Caco-2 (cell line): Measurements from ENCODE around the gene WBP1L. TPM values are rescaled to one million over a fixed set of nuclear protein-coding genes. Genes with fewer than 3 reads are reported as not detected.

Experiments
- BruUV-seq: library from RNA; stranded (reverse); fragments of 400-500 nt; replicated peaks from 2 replicates; lab custom pipeline; 2021; lab: Mats Ljungman, UMichigan
- CTCF ChIA-PET: fragments of 300-600 bp; sonication (Branson Sonifier 250); formaldehyde crosslinking; loops from one replicate; lab custom pipeline; 2022; ENCODE audit warnings: antibody characterized with exemption; lab: Charles Lee
- POLR2A ChIA-PET: fragments of 300-600 bp; sonication (Branson Sonifier 250); formaldehyde crosslinking; loops from one replicate; lab custom pipeline; 2022; ENCODE audit warnings: antibody characterized with exemption; lab: Charles Lee
- DNase-seq, 2 experiments: peaks; one replicate each; pipeline versions ENCODE4 v3.0.0 to v3.0.0-alpha.2; 2020 to 2022
- H3K27me3 ChIP-seq: replicated peaks from 2 replicates; pipeline ENCODE4 v1.6.0; 2011; ENCODE audit warnings: low read length; ENCODE audit not compliant: control insufficient read depth, insufficient read depth
- H3K36me3 ChIP-seq: 2 replicates; pipeline ENCODE4 v1.5.1; 2011; ENCODE audit warnings: low read length; ENCODE audit not compliant: control insufficient read depth, insufficient read depth
- H3K4me1 ChIP-seq: fragments of 250-450 bp; sonication (Bioruptor Pico); 2 replicates; pipeline ENCODE4 v1.5.1; 2020; ENCODE audit warnings: mild to moderate bottlenecking
- H3K4me3 ChIP-seq: 2 replicates; pipeline ENCODE4 v1.5.1; 2011; ENCODE audit warnings: low read depth, mild to moderate bottlenecking, control low read depth, low read length
- H3K9me3 ChIP-seq: fragments of 250-450 bp; sonication (Bioruptor Pico); 2 replicates; pipeline ENCODE4 v1.5.1; 2020; ENCODE audit warnings: mild to moderate bottlenecking, moderate library complexity
- H3K27ac Mint-ChIP-seq: one replicate; pipeline ENCODE4 v1.8.0; 2022; ENCODE audit warnings: mixed read lengths; ENCODE audit not compliant: unreplicated experiment
- H3K27me3 Mint-ChIP-seq: one replicate; pipeline ENCODE4 v1.8.0; 2022; ENCODE audit warnings: mixed read lengths; ENCODE audit not compliant: insufficient read depth, unreplicated experiment
- H3K36me3 Mint-ChIP-seq: one replicate; pipeline ENCODE4 v1.8.0; 2022; ENCODE audit warnings: mild to moderate bottlenecking, mixed read lengths; ENCODE audit not compliant: insufficient read depth, unreplicated experiment
- H3K4me1 Mint-ChIP-seq: one replicate; pipeline ENCODE4 v1.8.0; 2022; ENCODE audit warnings: low read depth, mixed read lengths; ENCODE audit not compliant: unreplicated experiment
- H3K4me3 Mint-ChIP-seq: one replicate; pipeline ENCODE4 v1.8.0; 2022; ENCODE audit warnings: mild to moderate bottlenecking, moderate library complexity, mixed read lengths; ENCODE audit not compliant: unreplicated experiment
- H3K9me3 Mint-ChIP-seq: one replicate; pipeline ENCODE4 v1.8.0; 2022; ENCODE audit warnings: mixed read lengths; ENCODE audit not compliant: unreplicated experiment
- intact Hi-C: fragments of 100-400 bp; cut with micrococcal nuclease; formaldehyde crosslinking; loops from one replicate; pipeline ENCODE4 v1.10.0; 2022; ENCODE audit not compliant: unreplicated experiment
- total RNA-seq: library from RNA; stranded (reverse); gene quantifications from 2 replicates; pipeline ENCODE4 v1.2.3, GENCODE V29; 2022
- TF ChIP-seq, protein P1 (sequence below), 2 experiments: fragments of 200-600 bp in 1 of 2; IDR thresholded peaks; 1 replicate in 1 of 2; 2 replicates in 1 of 2; pipeline versions ENCODE4 v1.5.1 to v1.8.0; 2011 to 2022; ENCODE audit warnings: antibody characterized with exemption in 1 of 2, control low read depth in 1 of 2, inconsistent platforms in 1 of 2, low read depth in 1 of 2, low read length in 1 of 2, mild to moderate bottlenecking in 1 of 2, moderate library complexity in 1 of 2; ENCODE audit not compliant: insufficient read depth in 1 of 2, severe bottlenecking in 1 of 2, unreplicated experiment in 1 of 2

Gene WBP1L
- total RNA-seq, 1 experiment from 2014 or later = 28.2 TPM

GRCh38 chr10:102824664-102825063, 80.9 kb downstream of the WBP1L start:
- no peak for DNase-seq
- Histone ChIP-seq H3K9me3 (0 out of 2 replicates have a peak, but pooled peaks cover 4% of the 10 kb centered on the region), H3K36me3 (no peaks in the 10 kb centered on the region), H3K27me3 (no peaks in the 10 kb centered on the region), H3K4me1 (no peaks in the 10 kb centered on the region), H3K4me3 (no peak overlapping the region)
- CTCF ChIA-PET = interaction anchor here (0.5 kb wide), 1 partner anchor 92 kb away, joined by 3 read pairs; no protein-coding TSS in a partner anchor
- intact Hi-C loops = no loop called here
- Mint-ChIP-seq H3K9me3 (no peaks in the 10 kb centered on the region), H3K4me1 (no peaks in the 10 kb centered on the region), H3K27ac (no peak overlapping the region), H3K36me3 (no peaks in the 10 kb centered on the region), H3K4me3 (no peak overlapping the region), H3K27me3 (no peaks in the 10 kb centered on the region)
- no TSS peak for BruUV-seq
- TF ChIP-seq, protein P1, sequence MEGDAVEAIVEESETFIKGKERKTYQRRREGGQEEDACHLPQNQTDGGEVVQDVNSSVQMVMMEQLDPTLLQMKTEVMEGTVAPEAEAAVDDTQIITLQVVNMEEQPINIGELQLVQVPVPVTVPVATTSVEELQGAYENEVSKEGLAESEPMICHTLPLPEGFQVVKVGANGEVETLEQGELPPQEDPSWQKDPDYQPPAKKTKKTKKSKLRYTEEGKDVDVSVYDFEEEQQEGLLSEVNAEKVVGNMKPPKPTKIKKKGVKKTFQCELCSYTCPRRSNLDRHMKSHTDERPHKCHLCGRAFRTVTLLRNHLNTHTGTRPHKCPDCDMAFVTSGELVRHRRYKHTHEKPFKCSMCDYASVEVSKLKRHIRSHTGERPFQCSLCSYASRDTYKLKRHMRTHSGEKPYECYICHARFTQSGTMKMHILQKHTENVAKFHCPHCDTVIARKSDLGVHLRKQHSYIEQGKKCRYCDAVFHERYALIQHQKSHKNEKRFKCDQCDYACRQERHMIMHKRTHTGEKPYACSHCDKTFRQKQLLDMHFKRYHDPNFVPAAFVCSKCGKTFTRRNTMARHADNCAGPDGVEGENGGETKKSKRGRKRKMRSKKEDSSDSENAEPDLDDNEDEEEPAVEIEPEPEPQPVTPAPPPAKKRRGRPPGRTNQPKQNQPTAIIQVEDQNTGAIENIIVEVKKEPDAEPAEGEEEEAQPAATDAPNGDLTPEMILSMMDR (IDR thresholded peaks at IDR 0.05; ENCODE audit: insufficient read depth in 1 of 2, low read depth in 1 of 2, low read length in 1 of 2, severe bottlenecking in 1 of 2, unreplicated experiment in 1 of 2) = no peak
- POLR2A ChIA-PET = no interaction called here

DNA sequence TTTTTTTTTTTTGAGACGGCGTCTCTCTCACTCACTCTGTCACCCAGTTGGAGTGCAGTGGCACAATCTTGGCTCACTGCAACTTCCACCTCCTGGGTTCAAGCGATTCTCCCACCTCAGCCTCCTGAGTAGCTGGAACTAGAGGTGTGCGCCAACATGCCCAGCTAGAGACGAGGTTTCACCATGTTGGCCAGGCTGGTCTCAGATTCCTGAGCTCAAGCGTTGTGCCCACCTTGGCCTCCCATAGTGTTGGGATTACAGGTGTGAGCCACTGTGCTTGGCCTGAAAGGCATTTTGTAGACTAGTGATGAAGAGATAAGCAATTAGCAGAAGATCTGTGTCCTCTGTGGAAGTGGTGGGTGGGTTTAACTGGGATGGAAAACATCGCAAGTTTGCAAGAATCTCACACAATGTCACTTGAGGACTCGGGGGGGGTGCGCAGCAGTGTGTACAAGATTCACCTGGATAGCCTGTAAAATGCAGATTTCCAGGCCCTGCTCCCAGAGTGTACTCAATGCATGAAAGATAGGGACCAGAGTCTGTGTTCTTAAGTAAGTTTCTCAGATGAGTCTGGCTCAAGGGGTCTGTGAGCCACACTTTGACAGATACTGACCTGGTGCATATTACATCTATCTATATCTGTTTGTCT, 82.5 kb downstream of the WBP1L start:
- Histone ChIP-seq H3K9me3 (0 out of 2 replicates have a peak, but pooled peaks cover 4% of the 10 kb centered on the region), H3K27me3 (no peaks in the 10 kb centered on the region), H3K36me3 (no peaks in the 10 kb centered on the region), H3K4me1 (no peaks in the 10 kb centered on the region), H3K4me3 (no peak overlapping the region)
- Mint-ChIP-seq H3K9me3 (no peaks in the 10 kb centered on the region), H3K4me1 (no peaks in the 10 kb centered on the region), H3K36me3 (no peaks in the 10 kb centered on the region), H3K27me3 (no peaks in the 10 kb centered on the region), H3K27ac (no peak overlapping the region), H3K4me3 (no peak overlapping the region)
- POLR2A ChIA-PET = no interaction called here
- CTCF ChIA-PET = no interaction called here
- no TSS peak for BruUV-seq
- no peak for DNase-seq
- intact Hi-C loops = no loop called here
- TF ChIP-seq, protein P1 (IDR thresholded peaks at IDR 0.05; ENCODE audit: insufficient read depth in 1 of 2, low read depth in 1 of 2, low read length in 1 of 2, severe bottlenecking in 1 of 2, unreplicated experiment in 1 of 2) = no peak

GRCh38 chr10:102827597-102827975, 83.8 kb downstream of the WBP1L start:
- TF ChIP-seq, protein P1 (IDR thresholded peaks at IDR 0.05; ENCODE audit: insufficient read depth in 1 of 2, low read depth in 1 of 2, low read length in 1 of 2, severe bottlenecking in 1 of 2, unreplicated experiment in 1 of 2) = no peak
- ChIA-PET POLR2A (interaction anchor here (0.7 kb wide), 1 partner anchor 358 kb away, joined by 3 read pairs; no protein-coding TSS in a partner anchor), CTCF (no interaction called here)
- no peak overlapping the region for H3K4me3 ChIP-seq
- intact Hi-C loops = no loop called here
- H3K9me3 Mint-ChIP-seq = no peaks in the 10 kb centered on the region
- H3K27me3 Mint-ChIP-seq = no peaks in the 10 kb centered on the region
- no peak for DNase-seq
- H3K4me3 Mint-ChIP-seq = no peak overlapping the region
- H3K36me3 ChIP-seq = no peaks in the 10 kb centered on the region
- no peaks in the 10 kb centered on the region for H3K27me3 ChIP-seq
- no TSS peak for BruUV-seq
- no peaks in the 10 kb centered on the region for H3K4me1 ChIP-seq
- H3K9me3 ChIP-seq = 0 out of 2 replicates have a peak, but pooled peaks cover 4% of the 10 kb centered on the region
- H3K4me1 Mint-ChIP-seq = no peaks in the 10 kb centered on the region
- no peak overlapping the region for H3K27ac Mint-ChIP-seq
- no peaks in the 10 kb centered on the region for H3K36me3 Mint-ChIP-seq
